GM19023 (cell line): ENCODE data around the gene PLXNA1.

Source experiments
- ATAC-seq: cut with Tn5 transposase; IDR thresholded peaks from one replicate; pipeline ENCODE4 v1.9.1; 2021; ENCODE audit warnings: mild to moderate bottlenecking, moderate library complexity; ENCODE audit not compliant: unreplicated experiment

The PLXNA1 gene

DNA sequence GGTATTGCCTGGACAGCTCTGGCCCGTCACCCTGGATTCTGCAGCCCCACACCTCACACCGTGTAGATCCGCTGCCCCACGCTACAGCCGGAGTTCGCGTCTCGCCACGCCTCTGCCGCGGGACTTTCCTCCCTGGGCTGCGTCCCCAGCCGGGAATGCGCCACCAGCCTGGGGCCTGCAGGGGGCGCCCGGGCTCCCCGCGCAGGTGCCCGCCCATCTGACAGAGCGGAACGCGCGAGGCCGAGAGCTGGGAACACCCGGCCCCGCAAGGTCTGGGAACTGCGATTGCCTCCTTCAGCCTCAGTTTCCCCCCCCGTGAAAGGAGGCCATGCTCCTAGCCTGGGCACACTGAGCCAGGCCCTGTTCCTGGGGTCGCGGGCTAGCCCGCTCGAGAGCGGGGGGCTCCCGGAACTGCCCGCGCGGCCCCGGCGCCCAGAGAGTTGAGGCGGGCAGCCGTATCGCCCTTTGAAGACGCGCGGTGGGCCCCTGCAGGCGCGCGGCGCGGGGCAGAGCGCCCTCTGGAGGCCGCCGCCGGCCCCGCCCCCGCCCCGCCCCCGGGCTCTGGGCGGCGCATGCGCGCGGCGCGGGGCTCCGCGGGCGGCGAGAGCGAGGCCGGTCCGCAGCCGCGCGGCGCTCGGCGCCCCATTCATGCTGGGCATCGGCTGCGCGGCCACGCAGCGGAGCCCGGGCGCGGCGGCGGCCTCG, at the start of gene PLXNA1:
Gene PLXNA1 (plus strand): TSS at position 645 of the 705 bp plus-strand sequence. CDS start 5,479 bp downstream, outside the sequence.
- peak; percentile 67 for ATAC-seq

DNA sequence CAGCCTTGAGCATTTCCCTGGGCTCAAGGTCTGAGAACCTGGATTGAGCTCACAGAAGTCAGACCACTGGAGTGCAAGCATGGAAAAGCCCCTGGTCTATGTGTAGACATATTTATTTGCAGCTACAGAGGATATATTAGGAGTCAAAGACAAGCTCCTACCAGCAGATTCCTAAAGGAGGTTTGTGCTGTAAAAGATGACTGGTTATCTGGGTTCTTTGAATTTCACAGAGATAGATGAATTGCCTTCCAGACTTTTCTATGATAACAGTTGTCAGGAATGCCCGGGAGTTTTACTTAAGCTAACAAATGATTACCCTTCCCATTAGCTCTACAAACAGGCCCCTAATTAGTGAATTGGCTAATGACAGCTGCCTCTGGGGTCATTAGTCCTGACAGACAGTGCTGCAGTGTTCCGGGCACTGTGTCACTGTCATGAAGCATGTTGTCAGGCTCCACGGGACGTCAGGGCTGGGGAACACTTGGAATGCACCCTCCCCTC, 48.8 kb upstream of the PLXNA1 start:
- ATAC-seq, result no peak

DNA sequence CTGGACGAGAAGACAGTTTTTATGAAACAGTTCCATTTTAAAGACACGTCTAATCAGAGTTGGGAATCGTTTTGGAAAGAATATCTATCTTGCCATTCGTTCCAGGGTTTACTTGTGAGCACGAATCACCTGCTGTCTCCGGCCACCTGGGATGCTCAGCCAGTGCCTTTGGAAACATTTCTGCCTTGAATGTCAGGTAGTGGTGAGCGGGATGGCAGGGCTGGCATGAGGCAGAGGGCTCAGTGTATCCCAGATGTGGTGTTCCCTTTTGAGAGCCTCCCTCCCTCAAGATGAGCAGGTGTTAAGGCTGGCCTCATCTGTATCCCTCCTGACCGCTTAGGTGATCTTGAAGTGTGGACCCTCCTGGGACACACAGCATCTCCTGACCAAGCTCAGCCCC, 47.9 kb upstream of the PLXNA1 start:
- no peak for ATAC-seq

DNA sequence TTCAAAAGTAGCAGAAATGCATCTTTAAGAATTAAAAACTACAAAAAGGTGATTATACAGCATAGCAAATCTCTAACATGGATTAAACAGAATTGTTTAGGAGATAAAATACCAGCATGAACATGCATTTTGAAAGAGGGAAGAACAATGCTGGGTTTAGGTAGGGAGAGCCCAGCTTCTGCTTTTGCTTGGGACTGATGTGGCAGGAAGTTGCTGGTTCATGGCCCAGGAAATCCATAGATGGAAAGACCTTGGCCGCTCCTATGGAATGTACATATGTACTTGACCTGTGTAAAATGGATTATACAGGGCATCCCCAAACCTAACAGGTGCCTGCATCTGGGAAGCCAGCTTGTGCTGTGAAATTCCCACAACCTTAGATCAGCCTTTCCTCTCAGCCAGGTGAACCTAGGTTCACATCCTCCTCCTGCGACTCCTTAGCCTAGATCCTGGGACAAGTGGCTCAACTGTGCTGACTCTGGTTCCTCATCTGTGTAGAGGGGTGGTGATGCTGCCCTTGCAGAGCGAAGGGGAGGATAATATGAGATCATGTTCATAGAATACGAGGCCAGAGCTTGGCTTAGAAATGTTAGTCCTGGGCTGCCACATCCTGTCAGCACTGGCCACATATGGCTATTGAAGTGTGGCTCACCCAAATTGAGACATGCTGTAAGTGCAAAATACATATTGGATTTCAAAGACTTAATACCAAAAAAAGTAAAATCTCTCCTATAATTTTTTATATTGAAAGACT, 47.0 kb upstream of the PLXNA1 start:
- no peak for ATAC-seq

DNA sequence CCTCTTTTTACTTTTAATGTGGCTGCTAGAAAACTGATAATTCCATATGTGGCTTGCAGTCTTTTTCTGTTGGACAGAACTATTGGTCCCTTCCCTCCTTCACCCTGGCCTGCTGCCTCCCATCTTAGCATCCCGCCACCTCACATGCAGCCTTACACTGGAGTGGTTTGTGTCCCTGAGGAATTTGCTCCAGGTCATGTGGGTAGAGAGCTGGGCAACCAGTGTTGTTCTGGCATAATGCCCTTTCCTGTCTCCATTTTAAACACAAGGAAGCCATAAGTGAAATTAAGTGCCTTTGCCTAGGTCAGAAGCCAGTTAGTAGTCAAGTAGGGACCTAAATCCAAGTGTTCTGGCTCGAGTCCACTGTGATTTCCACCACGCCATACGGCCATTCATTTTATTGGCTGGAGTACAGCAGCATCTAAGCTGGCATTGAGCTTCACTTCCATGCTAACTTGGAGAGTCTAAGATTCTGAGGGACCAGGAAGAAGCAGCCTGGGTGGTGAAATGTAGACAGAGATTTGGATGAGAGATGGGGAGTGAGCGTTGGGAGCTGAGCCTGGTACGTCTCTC, 46.0 kb upstream of the PLXNA1 start:
- ATAC-seq, result no peak

DNA sequence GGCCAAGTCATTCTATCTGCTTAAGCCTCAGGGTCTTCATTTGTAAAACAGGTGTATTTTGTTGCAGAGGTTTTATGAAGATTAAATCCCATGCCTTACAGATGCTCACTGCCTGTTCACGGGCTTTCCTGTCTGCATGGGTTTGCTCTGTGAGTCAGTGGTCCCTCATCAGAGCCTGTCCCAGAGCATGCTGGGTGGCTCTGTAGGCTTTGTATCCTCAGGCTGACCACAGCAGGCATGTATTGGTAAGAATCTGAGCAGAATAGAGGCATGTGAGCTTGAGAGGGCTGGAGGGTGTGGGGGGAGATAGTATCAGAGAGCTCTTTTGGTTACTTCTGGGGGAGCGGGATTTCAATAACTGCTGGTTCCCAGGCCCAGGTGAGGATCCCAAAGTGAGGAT, 45.4 kb upstream of the PLXNA1 start:
- no peak for ATAC-seq

DNA sequence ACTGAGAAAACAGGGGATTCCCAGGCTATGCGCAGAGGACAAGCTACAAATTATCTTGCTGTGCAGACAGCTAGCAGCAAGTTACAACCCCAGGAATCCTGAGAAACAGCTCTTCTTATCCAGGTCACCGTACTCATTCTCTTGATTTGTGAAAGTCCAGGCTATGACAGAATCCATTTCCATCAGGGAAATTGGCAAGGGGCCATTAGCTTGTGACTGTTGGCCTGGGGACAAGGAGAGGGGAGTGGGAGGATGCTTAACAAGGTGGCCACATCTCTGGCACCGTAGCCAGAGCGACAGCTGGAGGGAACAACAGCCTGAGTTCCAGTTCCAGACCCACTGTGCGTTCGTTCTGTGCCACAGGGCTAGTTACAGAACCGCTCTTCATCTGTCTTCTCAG, 44.9 kb upstream of the PLXNA1 start:
- ATAC-seq, result no peak

DNA sequence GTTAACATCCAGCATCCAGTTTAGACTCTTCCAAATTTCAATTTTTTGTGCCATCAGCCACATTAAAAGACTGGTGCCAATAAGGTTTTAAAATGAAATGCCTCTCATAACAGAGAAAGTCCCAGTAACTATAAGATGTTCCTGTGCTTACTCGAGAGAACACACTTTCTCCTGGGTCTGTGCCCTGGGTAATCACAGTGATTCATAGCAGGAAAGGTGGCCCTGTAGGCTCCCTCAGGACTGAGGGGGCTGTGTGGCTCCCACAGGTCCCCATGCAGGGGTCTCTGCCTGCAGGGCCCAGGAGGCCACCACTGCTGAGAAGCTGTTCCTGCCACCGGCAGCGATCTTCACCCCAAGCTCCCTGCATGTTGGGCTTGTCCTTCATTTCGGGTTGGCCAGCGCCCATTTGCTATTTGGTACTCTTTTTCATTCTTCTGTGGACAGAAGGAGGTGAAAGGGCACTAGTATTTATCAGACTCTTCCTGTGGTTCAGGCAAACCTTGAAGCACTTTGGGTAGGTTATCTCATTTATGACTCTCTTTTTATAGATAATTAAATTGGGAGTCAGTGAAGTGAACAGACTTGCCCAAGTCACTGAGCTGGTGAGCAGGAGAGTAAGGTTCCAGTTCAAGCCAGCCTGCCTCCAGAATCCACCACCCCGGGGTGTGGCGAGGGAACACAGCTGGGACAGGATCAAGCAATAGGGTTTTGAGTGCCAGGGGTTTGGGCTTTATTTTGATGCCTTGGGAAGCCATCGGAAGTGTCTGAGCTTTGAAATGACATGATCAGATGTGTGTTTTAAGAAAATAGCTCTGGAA, 44.2 kb upstream of the PLXNA1 start:
- no peak for ATAC-seq

DNA sequence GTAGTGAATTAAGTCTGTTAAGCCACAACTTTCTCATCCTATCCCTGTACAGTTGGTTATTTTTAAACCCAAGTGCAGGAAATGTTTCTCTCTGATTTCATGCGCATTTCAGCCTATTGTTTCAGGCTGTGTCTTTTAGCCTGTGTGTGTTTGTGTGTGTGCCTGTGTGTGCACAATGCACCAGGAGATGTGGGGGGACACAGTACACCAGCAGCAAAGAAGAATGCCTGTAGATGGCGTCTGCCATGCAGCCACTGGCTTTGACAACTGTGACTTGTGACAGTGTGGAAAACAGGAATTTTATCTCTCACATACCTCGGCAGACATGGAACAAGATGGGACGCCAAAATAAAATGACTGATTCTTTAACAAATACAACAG, 43.6 kb upstream of the PLXNA1 start:
- no peak for ATAC-seq

DNA sequence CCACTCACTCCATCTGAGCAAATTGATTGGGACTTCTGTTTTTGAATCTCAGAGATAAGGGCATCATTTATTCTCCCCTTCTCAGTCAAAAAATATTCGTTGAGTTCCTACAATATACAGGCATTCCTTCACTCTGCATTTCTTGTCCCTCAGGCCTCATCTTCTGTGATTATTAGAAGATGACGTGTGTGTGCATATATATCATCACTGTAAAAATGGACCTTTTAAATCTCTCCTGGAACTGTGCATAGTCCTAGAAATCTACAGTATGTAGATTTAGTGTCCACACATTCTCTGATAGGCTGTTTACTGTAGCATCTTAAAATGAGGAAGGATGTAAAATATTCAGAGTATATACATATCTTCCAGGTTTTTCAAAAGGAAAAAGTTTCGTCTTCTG, 43.2 kb upstream of the PLXNA1 start:
- ATAC-seq, result no peak

DNA sequence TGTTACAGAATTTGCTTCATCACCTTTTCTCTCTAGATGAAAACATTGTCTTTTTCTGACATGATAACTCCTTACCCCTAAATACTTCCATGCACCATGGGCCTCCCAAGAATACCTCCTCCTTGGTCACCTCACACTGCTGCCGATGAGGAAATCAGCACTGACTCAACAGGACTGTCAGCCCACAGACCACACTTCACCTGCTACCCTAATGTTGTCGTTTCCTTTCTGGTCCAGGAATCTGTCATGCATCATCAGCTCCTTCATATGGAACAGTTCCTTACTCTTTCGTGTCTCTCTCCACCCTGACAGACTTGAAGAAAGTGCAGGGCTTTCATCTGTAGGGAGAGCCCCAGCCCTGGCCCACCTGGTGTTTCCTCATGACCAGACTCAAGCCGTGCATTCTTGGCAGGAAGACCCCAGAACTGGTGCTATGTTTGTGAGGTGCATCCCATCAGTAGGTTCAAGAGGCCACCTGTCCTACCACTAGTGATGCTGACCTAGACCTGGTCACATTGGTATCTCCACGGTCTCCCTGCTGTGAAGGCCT, 41.1 kb upstream of the PLXNA1 start:
- no peak for ATAC-seq

DNA sequence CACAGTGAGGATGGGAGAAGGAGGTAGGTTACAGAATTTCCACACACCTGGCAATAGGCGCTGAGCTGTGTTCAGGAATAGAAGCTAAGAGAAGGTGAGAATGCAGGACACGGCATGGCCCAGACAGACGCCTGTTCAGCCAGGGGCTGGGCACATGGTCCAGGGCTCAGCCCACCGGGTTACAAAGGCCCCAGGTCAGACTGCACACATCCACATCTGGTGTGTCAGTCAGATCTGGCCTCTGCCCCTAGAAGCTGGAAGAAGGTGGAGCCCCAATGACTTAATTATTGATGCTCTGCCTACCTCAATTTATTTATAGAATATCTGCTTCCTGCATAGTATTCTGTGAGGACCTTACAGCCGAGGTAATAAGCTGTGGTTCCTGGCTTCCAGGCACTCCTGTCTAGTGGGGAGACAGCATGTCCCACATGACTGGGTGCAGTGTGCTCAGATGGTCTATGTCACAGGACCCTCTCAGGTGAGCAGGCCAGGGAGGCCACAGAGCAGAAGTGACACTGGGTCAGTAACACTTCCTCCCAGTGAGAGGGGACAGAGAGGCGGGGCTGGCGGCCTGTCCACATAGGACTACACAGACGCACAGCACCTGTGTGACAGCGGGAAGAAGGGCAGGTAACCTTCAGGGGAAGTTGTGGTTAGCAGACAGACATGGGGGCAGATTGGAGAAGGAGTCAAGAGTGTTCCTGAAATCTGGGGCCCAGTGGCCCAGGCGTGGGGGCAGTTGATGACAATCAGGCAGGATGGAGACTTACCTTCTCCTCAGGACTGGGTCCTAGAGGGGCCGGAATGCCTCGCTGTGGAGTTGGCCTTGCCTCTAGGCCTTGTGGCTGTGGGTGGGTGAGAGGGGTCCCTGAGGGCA, 38.6 kb upstream of the PLXNA1 start:
- no peak for ATAC-seq

DNA sequence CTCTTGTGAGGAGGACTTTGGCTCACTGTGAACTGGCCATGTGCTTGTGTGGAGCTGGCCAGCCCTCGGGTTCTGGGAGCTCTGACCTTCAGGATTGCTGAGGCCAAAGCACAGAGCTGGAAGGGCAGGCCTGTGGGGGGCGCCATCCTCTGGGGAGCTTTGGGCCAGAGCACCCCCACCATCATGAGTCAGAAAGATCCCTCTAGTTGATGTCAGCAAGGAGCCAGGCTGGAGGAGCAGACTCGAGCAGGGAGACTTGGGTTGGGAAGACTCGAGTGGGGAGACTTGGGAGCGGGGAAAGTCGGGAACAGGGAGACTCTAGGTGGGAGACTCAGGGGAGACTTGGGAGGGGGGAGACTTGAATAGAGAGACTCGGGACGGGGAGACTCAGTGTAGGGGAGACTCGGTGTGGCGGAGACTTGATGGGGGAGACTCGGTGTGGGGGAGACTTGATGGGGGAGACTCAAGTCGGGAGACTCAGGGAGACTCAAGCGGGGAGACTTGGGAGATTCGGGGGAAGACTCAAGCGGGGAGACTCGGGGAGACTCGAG, 37.7 kb upstream of the PLXNA1 start:
- no peak for ATAC-seq

DNA sequence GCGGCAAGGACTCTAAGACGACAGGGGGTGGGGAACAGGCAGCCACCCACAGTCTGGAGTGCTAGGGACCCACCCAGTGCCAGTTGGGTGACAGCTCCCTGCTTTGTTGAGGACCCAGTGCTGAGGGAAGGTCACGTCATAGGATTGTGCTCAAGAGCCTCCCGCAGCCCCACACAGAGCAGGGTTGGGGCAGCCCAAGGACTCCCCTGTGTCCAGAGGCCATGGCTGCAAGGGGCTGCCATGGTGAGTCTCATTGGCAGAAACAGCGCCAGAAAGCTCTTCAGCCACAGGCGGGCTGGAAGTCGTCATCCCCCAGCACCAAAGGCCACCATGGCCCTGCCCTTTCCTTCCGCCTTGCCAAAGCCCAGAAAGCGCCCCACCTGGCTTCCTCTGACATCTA, 37.0 kb upstream of the PLXNA1 start:
- ATAC-seq, result no peak

DNA sequence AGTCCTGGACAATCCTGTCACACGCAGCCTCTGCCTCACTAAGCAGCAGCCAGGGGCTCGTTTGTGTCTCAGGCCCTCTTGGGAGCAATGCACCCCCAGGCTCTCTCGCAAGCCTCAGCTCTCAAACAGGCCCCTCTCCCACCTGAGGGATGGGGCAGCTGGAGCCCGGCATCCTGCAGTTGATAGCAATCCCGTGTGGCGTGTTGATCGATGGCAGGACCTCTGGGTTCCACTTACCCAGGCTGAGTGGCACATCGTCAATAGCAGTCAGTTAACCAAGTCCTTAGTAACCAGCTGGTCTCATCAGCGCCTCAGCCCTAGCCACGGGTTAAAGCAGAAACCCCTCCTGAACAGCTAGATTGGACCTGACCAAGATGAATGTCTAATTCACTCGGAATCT, 36.5 kb upstream of the PLXNA1 start:
- no peak for ATAC-seq

DNA sequence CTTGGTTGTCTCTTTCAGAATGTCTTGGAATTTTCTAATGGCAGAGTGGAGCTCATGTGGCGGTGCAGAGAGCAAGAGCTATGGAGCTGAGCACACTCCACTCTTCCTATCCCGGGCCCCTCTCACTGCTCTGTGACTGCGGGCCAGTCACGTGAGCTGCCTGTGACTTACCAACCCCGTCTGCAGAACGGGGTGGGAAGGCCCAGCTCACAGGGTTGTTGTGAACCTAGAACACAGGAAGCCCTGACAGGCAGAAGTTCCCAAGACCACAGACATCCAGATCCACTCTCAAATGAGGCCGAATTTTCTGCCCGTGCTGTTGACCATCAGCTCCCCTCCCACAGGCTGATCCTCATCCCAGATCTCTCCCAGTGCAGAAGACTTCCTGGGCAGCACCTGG, 35.5 kb upstream of the PLXNA1 start:
- ATAC-seq, result no peak

DNA sequence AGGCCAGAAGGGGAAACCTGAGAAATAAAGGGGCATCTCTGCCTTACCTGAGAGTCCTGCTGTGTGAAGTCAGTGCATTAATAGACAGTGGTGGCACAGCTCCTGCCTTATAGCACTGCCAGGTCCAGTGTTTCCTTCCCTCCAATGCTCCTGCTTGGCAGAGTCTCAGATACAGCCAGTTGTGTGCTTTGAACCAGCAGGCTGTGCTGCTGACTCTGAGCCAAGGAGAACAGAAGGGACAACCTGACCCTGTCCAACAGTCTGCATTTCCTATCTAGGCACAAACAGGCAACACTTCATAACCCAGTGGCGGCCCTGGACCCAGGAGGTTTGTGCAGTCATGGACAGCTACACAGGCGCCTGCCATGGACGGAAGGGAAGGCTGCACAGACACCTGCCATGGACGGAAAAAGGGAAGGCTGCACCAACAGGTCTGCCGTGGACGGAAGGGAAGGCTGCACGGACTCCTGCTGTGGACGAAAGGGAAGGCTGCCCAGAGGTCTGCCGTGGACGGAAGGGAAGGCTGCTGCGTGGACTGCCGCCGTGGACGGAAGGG, 33.9 kb upstream of the PLXNA1 start:
- ATAC-seq, result no peak

DNA sequence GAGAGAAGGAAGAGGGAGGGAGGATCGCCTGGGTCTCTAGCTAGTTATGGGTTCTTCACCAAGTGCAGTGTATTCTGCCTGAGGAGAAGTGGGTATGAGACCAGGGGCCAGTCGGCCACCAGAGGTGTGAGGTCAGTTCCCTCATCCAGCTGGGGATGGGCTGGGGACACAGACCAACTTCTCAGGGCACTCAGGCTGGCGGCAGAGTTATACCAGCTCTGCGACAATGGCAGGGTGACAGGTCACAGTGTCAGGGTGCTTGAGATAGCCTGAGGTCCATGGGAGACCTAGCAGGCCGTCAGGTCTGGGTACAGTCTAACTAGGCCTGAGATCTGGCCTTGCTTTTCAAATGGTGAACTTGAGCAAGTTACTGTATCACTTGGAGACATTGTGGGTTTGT, 31.4 kb upstream of the PLXNA1 start:
- no peak for ATAC-seq

DNA sequence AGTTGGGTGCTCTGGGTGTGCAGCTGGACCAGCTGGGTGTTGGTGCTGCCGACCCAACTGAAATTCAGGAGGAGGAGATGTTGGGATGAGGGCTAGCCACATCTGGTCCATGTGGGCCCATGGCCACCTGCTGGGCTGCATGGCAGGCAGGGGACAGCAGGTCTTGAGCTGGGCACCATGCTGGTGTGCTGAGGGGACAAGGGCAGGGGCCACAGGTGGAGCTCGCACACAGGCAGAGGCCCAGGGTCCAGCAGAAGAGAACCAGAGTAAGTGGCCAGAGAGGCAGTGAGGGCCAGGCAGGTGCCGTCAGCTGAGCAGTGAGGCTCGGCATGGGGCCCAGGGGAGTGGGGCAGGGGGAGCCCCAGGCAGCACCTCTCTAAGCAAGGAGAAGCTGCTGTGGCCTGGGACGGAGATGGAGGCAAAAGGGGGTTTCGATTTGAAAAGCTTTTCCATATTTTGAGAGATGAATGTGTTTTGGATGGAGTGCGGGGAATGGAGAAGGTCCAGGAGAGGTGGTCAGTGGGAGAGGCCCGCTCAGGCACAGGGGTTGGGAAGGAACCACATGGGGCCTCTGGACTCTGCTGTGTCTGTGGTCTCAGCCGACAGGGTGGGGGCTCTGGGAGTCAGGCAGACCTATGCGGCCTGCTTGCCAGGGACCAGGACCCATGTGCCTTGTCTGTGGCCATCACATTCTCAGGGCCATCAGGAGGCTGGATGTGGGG, 30.5 kb upstream of the PLXNA1 start:
- ATAC-seq, result no peak
